Endothelial cell of umbilical vein (primary cell): ENCODE results near the gene ZDHHC14. TPM values are rescaled to one million over a fixed set of nuclear protein-coding genes. Genes with fewer than 3 reads are reported as not detected.

Experiments
- BruUV-seq: library from RNA; stranded (reverse); fragments of 400-500 nt; replicated peaks from 2 replicates; lab custom pipeline; 2021; lab: Mats Ljungman, UMichigan
- CTCF ChIA-PET: fragments of 300-600, 350-600 bp; sonication (Branson Sonifier 250); formaldehyde crosslinking; loops from one replicate; lab custom pipeline; 2021; ENCODE audit warnings: antibody characterized with exemption, inconsistent platforms; lab: Charles Lee
- POLR2A ChIA-PET: fragments of 300-600, 350-600 bp; sonication (Branson Sonifier 250); formaldehyde crosslinking; loops from one replicate; lab custom pipeline; 2021; ENCODE audit warnings: antibody characterized with exemption, inconsistent platforms; lab: Charles Lee
- DNase-seq: peaks from one replicate; pipeline ENCODE4 v3.0.0-alpha.2; 2011; ENCODE audit warnings: low read depth, low spot score
- FAIRE-seq: peaks from 2 replicates; lab custom pipeline; 2011; peaks lifted over from hg19 to GRCh38; lab: Jason Lieb, UNC
- H2AFZ ChIP-seq: 2 replicates; pipeline ENCODE4 v1.6.0; 2012; ENCODE audit warnings: low read depth, low read length, control low read depth, inconsistent platforms
- H3K27ac ChIP-seq: 2 replicates; pipeline ENCODE4 v1.5.1; 2011; ENCODE audit warnings: low read depth, mild to moderate bottlenecking, control low read depth, low read length, moderate library complexity; ENCODE audit not compliant: insufficient read depth
- H3K27me3 ChIP-seq, 2 experiments: 2 replicates each; pipeline versions ENCODE4 v1.6.0 to v1.6.1; 2011; ENCODE audit warnings: low read length in 2 of 2, mixed read lengths in 1 of 2; ENCODE audit not compliant: control insufficient read depth in 2 of 2, insufficient read depth in 2 of 2
- H3K36me3 ChIP-seq, 2 experiments: 2 replicates in 1 of 2; 3 replicates in 1 of 2; pipeline ENCODE4 v1.5.1; 2011; ENCODE audit warnings: low read length in 2 of 2, mild to moderate bottlenecking in 1 of 2, moderate library complexity in 1 of 2; ENCODE audit not compliant: control insufficient read depth in 2 of 2, insufficient read depth in 2 of 2; ENCODE audit errors: extremely low read depth in 1 of 2
- H3K4me1 ChIP-seq: 3 replicates; pipeline ENCODE4 v1.5.1; 2011; ENCODE audit warnings: mild to moderate bottlenecking, low read length; ENCODE audit not compliant: control insufficient read depth, insufficient read depth; ENCODE audit errors: extremely low read depth
- H3K4me2 ChIP-seq: 2 replicates; pipeline ENCODE4 v1.6.1; 2011; ENCODE audit warnings: low read length, control low read depth, mixed read lengths; ENCODE audit not compliant: insufficient read depth
- H3K4me3 ChIP-seq, 3 experiments: fragments of 200-600 bp in 1 of 3; sonication (generic), shearing (Covaris generic) in 1 of 3; replicated peaks in 1 of 3; 2 replicates each; pipeline ENCODE4 v1.5.1; 2011 to 2016; ENCODE audit warnings: control low read depth in 3 of 3, low read length in 3 of 3, mild to moderate bottlenecking in 2 of 3, inconsistent platforms in 1 of 3, low read depth in 1 of 3, moderate library complexity in 1 of 3; ENCODE audit not compliant: insufficient read depth in 1 of 3
- H3K79me2 ChIP-seq: 2 replicates; pipeline ENCODE4 v1.6.0; 2012; ENCODE audit warnings: low read length, inconsistent platforms; ENCODE audit not compliant: control insufficient read depth, insufficient read depth
- H3K9ac ChIP-seq: replicated peaks from 2 replicates; pipeline ENCODE3; 2011; ENCODE audit warnings: low read length, control low read depth; ENCODE audit not compliant: insufficient read depth; ENCODE audit errors: extremely low read depth
- H3K9me1 ChIP-seq: replicated peaks from 3 replicates; pipeline ENCODE4 v1.6.0; 2011; ENCODE audit warnings: mild to moderate bottlenecking, low read length; ENCODE audit not compliant: control insufficient read depth, insufficient read depth; ENCODE audit errors: extremely low read depth
- H3K9me3 ChIP-seq: replicated peaks from 2 replicates; pipeline ENCODE4 v1.5.1; 2012; ENCODE audit warnings: low read length, inconsistent platforms; ENCODE audit not compliant: control insufficient read depth, insufficient read depth
- H4K20me1 ChIP-seq: replicated peaks from 2 replicates; pipeline ENCODE3; 2011; ENCODE audit warnings: mild to moderate bottlenecking, low read length; ENCODE audit not compliant: control insufficient read depth, insufficient read depth; ENCODE audit errors: extremely low read depth
- JUN ChIP-seq: IDR thresholded peaks from 2 replicates; pipeline ENCODE4 v1.6.1; 2011; ENCODE audit warnings: borderline replicate concordance, low read depth; ENCODE audit not compliant: insufficient read length, insufficient read depth
- POLR2A ChIP-seq: IDR thresholded peaks from 2 replicates; pipeline ENCODE4 v1.6.1; 2012; ENCODE audit warnings: low read depth, mild to moderate bottlenecking, control low read depth, low read length
- dilution Hi-C: fragments of 300-500 bp; cut with MboI; formaldehyde crosslinking; loops from one replicate; pipeline ENCODE4 v1.15.0; 2019; ENCODE audit warnings: low sequenced_read_pairs; ENCODE audit not compliant: extremely low pct_ligation_motif_present
- intact Hi-C: fragments of 100-400 bp; cut with micrococcal nuclease; formaldehyde crosslinking; loops from one replicate; pipeline ENCODE4 v1.10.0; 2022
- polyA plus RNA-seq, 4 experiments: library from polyadenylated mRNA; depleted of rRNA in 3 of 4; stranded (reverse) in 3 of 4; unstranded in 1 of 4; fragments of >200 nt; gene quantifications; 2 replicates each; pipeline versions ENCODE4 v1.2.1 to v1.2.3, GENCODE V29; 2011 to 2012; ENCODE audit warnings: missing spikeins in 1 of 4
- total RNA-seq: library from RNA; stranded (reverse); gene quantifications from 2 replicates; pipeline ENCODE4 v1.2.3, GENCODE V29; 2021
- TF ChIP-seq, protein P1 (sequence below), 2 donors: IDR thresholded peaks; 1 replicate in 1 of 2; 2 replicates in 1 of 2; pipeline ENCODE4 v1.5.1; 2011; ENCODE audit warnings: low read length in 2 of 2, mild to moderate bottlenecking in 2 of 2, moderate library complexity in 2 of 2, control low read depth in 1 of 2, inconsistent platforms in 1 of 2, low read depth in 1 of 2; ENCODE audit not compliant: insufficient read depth in 1 of 2; ENCODE audit errors: extremely low read depth in 1 of 2
- TF ChIP-seq, protein P2 (sequence below): IDR thresholded peaks from 2 replicates; pipeline ENCODE4 v1.6.1; 2011; ENCODE audit not compliant: insufficient read depth, insufficient read length

ZDHHC14 gene
- total and polyA plus RNA-seq, 2 donors (not counting 3 experiments of a cell fraction or from before 2014, with no cell fraction given) = 23.0 to 25.6 TPM

DNA sequence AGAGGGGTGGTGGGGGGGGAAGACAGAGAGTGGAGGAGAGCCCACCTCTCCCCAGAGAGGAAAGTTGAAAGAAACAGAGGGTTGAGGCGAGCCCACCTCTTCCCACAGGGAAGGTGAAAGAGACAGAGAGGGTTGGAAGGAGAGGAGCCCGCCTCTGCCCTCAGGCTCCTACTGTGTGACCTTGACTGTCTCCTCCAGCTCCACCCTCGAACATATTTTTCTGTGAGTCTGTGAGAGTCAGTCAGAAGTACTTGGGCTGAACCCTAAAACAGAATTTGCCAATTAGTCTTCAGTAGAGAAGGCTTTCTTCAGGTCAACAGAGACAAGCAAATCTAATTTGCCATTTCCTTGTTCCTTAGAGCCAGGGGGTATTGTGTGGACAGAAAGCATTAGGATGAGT is 288.3 kb downstream of the ZDHHC14 start:
- H3K79me2 ChIP-seq = no peaks in the 10 kb centered on the region
- no peaks in the 10 kb centered on the region for H4K20me1 ChIP-seq
- dilution Hi-C loops (no loop called here), intact Hi-C loops (loop anchor here (2.0 to 5.0 kb wide), 3 partner anchors 203 to 332 kb away; no protein-coding TSS in a partner anchor)
- no peak overlapping the region for H3K4me3 ChIP-seq
- H3K27ac ChIP-seq = no peak overlapping the region
- FAIRE-seq = no peak
- no peak overlapping the region for H3K9ac ChIP-seq
- ChIA-PET POLR2A (interaction anchor here (1.1 kb wide), 1 partner anchor 354 kb away, joined by 4 read pairs; no protein-coding TSS in a partner anchor), CTCF (interaction anchor here (0.8 to 6.5 kb wide), 11 partner anchors 13 to 463 kb away, joined by 3 to 121 read pairs (median 5); partner anchors contain the start of gene TMEM242)
- BruUV-seq = no TSS peak
- TF ChIP-seq, protein P1, sequence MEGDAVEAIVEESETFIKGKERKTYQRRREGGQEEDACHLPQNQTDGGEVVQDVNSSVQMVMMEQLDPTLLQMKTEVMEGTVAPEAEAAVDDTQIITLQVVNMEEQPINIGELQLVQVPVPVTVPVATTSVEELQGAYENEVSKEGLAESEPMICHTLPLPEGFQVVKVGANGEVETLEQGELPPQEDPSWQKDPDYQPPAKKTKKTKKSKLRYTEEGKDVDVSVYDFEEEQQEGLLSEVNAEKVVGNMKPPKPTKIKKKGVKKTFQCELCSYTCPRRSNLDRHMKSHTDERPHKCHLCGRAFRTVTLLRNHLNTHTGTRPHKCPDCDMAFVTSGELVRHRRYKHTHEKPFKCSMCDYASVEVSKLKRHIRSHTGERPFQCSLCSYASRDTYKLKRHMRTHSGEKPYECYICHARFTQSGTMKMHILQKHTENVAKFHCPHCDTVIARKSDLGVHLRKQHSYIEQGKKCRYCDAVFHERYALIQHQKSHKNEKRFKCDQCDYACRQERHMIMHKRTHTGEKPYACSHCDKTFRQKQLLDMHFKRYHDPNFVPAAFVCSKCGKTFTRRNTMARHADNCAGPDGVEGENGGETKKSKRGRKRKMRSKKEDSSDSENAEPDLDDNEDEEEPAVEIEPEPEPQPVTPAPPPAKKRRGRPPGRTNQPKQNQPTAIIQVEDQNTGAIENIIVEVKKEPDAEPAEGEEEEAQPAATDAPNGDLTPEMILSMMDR (IDR thresholded peaks at IDR 0.05; ENCODE audit: extremely low read depth in 1 of 2, insufficient read depth in 1 of 2, low read depth in 1 of 2, low read length in 2 of 2) = no peak
- TF ChIP-seq, protein P2, sequence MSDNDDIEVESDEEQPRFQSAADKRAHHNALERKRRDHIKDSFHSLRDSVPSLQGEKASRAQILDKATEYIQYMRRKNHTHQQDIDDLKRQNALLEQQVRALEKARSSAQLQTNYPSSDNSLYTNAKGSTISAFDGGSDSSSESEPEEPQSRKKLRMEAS = no peak
- TF ChIP-seq JUN (no peak), POLR2A (no peak)
- peaks cover 7% of the 10 kb centered on the region for H3K4me1 ChIP-seq
- no peaks in the 10 kb centered on the region for H3K9me1 ChIP-seq
- no peaks in the 10 kb centered on the region for H3K9me3 ChIP-seq
- H3K27me3 ChIP-seq = no peaks in the 10 kb centered on the region
- DNase-seq = no peak
- peak overlapping the region; percentile 69 for H2AFZ ChIP-seq
- no peak overlapping the region for H3K4me2 ChIP-seq
- H3K36me3 ChIP-seq = peaks cover 0 to 3% of the 10 kb centered on the region in 2 experiments
